Epidermal melanocyte (primary cell): ENCODE results near the gene PCBP2.

Source experiments
- DNase-seq: peaks from one replicate; pipeline ENCODE4 v3.0.0; 2011; ENCODE audit warnings: low spot score; ENCODE audit not compliant: insufficient read length

Gene PCBP2

DNA sequence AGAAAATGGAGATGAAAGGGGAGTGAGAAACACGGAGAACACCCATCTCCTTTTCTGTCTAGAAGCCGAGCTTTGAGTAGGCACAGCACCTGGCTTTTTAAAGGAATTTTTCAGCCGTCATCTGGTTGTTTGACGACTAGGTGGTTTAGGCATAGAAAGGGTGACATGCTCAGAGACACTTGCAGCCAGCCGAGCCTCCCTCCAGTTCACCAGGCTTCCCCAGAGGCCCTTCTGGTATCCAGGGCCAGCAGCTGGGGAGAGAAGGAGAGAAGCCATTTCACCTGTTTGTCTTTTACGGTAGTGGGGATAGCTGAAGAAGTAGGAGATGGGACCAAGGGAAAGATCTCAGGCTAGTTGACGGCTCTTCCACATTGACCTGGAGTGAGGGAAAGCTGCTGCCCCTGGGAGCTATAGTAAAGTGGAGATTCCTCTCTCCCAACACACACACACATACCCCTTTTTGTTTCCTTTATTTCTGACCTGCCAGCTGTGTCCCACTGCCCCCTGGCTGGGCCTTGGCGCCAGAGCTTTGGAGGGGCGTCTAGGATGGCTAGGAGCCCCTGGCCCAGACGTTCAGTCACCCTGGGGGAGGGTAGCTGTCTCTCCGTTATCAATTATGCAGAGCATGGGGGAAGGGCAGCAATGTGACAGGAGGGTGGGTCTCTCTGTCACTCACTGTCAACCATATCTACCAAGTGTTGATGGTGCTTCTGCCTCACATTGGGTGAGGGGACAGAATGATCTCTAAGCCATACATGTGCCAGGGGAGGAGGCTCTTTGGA is 41.9 kb downstream of the PCBP2 start:
- no peak for DNase-seq

DNA sequence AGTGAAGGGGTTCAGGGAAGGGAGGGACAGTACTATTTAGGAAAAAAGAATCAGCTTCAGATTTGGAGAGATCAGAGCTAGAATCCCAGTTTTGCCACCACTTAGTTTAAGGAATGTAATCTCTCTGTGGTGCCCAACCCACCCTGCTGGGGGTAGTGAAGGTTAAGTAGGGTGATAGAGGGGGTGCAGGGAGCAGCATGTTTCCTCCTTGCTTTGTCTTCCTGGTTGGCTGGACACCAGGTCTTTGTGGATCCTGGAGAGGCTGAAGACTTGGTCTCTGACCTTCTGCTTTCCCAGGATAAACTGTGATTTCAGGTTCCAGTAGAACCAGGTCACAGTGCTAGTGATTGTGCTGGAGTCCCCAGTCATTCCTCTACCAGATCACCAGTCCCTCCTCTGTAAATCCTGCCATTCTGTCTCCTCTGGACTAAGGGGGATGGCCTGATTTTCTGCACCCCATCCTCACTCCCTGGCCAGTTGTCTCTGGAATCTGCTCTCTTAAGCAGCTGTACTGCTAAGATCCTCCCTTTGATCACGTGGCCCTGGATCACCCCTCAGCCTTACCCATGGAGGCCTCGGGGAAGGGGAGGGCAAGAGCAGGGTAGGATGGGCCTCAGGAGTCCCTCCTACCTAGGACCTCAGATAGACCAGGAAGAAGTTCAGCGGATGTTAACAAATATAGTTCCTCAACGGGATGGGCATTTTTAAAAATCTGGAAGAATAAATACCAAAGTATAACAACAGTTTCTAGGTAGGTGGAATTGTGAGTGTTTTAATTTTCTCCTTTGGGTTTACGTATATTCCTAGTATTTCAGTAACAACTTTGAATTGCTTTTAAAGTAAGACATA is 44.2 kb downstream of the PCBP2 start:
- peak; percentile 61 for DNase-seq

DNA sequence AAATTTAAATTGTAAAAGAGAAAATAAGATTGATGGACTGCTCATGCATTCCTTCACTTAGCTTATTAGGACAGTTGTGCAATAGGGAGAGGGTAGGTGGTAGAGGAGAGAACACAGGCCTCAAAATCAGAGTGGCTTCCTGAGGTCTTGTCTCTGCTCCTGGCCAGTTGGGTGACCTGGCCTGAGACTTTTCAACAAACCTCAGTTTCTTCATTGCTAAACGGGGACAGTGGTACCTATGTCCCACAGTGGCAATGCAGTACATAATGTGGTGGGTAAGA is 44.8 kb downstream of the PCBP2 start:
- DNase-seq: no peak

- DNase-seq: no peak
Observed at GRCh38 chr12:53497461-53497860, 45.6 kb downstream of the PCBP2 start.

DNA sequence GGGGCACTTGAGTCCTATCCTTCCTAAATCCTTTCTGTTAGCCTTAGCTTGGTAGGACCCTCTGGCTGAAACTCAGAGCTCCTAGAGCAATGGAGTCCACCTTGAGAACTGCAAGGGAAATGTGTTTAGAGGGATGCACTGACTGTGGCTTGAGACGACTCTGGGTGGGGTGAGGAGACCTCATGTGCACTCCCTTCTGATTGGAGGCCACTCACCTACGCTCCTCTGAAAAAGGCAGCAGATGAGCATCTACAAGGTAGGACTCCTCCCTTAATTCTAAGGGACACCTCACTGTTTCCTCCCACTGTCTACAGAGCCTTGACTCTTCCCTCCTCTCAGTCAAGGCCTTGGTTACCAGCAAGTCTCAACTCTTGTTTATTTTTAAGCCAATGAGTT is 46.3 kb downstream of the PCBP2 start:
- no peak for DNase-seq

GRCh38 chr12:53499266-53500141 is 47.6 kb downstream of the PCBP2 start, which contains the start of gene MAP3K12:
MAP3K12 (minus strand) TSS chr12:53499458; CDS start chr12:53487391, 12,067 bp downstream.
- DNase-seq: no peak

- DNase-seq: no peak
Observed at GRCh38 chr12:53500142-53500775, 48.4 kb downstream of the PCBP2 start.

DNA sequence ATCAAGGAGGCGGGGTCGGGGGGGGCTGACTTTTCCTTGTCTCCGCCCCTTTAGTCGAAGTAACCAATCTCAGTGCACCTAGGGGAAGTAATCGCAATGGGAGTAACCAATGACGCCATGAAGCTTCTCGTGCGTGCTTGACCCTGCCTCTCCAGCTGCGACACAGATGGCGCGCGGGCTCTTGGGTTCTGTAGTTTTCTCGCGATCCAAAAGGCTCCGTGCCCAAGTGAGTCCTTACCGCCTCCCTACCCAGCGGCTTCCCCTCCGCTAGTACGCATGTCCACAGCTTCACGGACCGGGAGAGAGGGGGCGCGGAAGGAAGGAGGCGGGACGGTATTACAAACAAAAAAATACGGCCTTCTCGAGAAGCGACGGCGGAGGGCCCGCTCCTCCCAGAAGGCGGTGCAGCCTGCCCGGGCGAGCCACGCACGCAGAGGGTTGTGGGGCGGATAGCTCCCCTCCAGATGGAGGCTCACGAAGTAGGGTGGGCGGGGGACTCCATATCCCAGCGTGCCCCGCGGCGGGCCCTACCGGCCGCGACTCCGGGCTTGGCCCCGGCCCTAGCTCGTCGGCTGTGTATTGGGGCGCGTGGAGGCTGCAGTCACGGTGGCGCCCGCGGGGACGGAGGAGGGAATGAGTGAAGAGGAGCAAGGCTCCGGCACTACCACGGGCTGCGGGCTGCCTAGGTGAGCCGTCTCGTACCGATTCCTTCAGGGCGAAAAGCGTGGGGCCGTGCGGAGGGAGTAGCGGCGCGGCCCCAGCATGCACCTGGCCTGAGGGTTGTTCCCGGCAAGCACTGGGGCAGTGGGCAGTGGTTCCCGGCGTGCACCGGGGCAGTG is 49.1 kb downstream of the PCBP2 start, which contains the start of gene TARBP2:
Gene TARBP2, plus strand, starts transcription at position 508 of the 839 bp plus-strand sequence. Its CDS starts 126 bp downstream, at position 634.
- DNase-seq: peak; percentile 86

DNA sequence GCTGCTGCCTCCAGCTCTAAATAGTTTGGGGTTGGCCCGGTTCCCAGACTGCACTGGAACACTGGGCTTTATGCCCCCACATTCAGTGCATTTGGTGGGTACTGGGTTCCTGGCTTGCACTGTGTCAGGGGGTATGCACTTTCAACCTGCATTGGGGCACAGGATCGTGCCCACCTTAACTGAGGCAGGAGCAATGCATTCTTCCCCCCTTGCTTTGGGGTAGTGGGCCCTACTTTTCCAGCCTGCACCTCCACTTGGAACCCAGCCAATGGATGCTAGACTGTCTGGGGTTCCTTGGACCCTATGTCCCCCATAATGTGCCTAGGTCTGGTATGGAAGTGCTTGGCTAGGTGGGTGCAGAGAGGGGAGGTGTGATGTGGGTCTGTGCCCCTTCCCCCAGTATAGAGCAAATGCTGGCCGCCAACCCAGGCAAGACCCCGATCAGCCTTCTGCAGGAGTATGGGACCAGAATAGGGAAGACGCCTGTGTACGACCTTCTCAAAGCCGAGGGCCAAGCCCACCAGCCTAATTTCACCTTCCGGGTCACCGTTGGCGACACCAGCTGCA is 49.8 kb downstream of the PCBP2 start:
- no peak for DNase-seq

- no peak for DNase-seq
Observed at GRCh38 chr12:53502331-53502730, 50.4 kb downstream of the PCBP2 start.

- DNase-seq: no peak
Observed at GRCh38 chr12:53502983-53503728, 51.3 kb downstream of the PCBP2 start.

DNA sequence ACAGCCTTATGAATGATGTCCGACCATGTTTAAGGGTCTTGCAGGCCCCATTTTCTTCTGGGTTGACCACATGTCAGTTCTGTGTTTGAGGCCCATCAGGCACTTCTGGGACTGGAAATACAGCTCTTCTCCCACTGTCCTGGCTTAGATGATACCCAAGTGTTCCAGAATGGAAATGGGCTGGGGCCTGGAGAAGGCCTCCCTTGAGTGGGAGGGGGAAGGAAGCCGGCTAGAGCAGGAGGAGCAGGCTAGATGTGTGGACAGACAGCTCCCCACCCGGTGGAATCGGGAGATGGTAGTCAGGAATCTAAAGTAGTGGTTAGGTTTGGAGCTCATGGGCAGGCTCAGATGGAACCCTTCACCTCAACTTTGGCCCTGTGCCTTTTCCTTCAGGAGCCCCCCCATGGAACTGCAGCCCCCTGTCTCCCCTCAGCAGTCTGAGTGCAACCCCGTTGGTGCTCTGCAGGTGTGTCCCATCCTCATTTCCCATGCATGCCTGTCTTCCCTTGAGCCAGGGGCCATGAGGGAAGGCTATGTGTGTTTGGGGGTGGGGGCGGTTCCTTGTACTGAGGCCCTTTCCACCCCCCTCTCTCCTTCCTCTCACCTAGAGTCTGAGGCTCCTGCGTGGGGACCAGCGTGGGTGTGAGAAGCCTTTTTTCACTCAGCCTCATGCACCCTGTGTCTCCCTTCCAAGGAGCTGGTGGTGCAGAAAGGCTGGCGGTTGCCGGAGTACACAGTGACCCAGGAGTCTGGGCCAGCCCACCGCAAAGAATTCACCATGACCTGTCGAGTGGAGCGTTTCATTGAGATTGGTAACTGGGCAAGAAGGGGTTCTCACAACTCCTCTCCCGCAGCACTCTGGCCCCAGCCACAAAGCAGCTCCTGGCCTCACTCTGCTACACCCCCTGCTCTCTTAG is 52.4 kb downstream of the PCBP2 start:
- DNase-seq: no peak

GRCh38 chr12:53505086-53505485 is 53.2 kb downstream of the PCBP2 start:
- DNase-seq: no peak

DNA sequence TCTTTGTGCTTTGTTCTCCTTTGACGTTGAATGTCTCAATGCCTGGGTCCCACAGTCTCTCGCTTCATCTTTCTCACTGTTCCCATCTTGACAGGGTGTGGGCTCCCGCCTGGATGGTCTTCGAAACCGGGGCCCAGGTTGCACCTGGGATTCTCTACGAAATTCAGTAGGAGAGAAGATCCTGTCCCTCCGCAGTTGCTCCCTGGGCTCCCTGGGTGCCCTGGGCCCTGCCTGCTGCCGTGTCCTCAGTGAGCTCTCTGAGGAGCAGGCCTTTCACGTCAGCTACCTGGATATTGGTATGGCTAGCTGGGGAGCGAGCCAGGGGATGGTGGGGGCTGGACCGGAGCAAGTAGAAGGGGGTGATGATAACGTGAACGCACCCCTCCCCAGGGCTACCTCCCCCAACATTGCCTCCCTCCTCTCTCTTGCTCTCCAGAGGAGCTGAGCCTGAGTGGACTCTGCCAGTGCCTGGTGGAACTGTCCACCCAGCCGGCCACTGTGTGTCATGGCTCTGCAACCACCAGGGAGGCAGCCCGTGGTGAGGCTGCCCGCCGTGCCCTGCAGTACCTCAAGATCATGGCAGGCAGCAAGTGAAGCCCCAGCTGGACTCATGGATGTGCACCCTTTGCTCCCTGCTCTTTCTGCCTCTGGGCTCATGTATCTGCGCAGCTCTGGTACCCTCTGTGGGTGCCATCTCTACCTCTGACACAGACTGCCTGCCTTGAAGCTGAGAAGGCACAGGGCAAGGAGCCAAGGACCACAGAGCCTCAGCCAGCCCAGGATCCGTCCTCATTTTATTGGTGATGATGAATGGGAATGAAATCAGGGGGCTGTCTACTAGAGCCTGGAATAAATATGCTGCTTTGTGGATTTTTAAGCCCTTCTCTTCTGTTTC is 53.9 kb downstream of the PCBP2 start:
- DNase-seq: no peak

GRCh38 chr12:53506450-53506785 is 54.5 kb downstream of the PCBP2 start:
- DNase-seq: no peak

GRCh38 chr12:53506881-53507602 is 55.1 kb downstream of the PCBP2 start, which contains the start of gene NPFF:
NPFF (minus strand) TSS chr12:53507484; CDS start chr12:53507474, 10 bp downstream.
- DNase-seq: no peak

DNA sequence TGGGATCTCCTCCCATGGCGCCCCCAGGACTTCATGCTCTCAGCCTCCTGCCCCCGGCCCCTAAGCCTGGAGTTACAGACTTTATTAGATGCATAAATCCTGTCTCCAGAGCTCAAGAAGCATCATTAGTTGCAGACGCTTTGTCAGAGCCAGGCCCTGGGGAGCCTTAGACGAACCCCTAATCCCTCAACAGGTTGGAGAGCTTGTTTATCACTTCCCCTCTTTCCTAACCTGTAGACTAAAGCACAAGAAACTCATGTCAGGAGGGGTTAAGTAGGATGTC is 55.6 kb downstream of the PCBP2 start:
- DNase-seq: no peak
